Measurements from ENCODE around the gene DCC. TPM values are rescaled to one million over a fixed set of nuclear protein-coding genes. Genes with fewer than 3 reads are reported as not detected.
"Not testable (repeated sequence)": the region's sequence is repeated elsewhere in the genome, so short reads cannot be mapped to it uniquely, and the experiment has no call there.

DCC gene
- polyA plus RNA-seq, 4 donors, result 9.6 to 35.6 (median 10.8) TPM

DNA sequence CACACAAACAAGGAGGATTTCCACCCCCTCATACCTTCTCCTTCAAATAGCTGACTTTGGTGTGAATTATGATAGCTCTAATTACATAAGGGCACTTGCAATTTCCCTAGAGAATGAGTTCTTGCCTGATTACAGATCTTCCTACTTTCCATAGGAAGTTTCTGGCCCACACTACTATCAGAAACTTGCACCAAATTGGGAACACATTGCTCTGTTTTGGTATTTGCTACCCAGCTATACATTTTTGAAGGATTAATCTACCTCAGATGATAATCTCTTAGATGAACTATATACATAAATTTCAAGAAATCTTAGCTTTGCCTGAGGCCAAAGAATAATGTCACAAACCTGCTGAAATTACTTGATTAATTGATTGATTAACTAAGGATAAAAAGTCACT lies 4.9 kb downstream of the DCC start:
- no peak for DNase-seq (ENCODE audit: low read depth in 4 of 4, low spot score in 3 of 4)

DNA sequence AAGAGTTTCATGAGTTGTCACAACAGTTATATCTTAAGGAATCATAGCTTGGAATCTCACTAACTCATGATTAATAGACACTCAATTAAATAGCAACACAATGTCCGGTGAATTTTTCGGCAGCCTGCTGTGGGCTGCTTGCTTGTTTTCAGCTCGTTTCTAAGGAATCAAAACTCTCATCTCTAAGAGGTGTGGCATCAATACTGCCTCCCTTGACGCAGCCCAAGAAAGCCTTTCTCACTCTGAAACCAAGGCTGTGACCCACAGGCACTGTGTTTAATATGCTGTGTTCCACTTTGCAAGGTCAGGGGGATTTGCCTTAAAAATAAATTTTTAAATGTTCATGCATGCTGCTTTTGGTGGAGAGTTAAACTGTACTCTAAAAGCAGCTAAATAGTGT lies 5.4 kb downstream of the DCC start:
- no peak for DNase-seq (ENCODE audit: low read depth in 4 of 4, low spot score in 3 of 4)

- DNase-seq (ENCODE audit: low read depth in 4 of 4, low spot score in 3 of 4), result no peak
These were observed 8.2 kb downstream of the DCC start for GRCh38 chr18:52348209-52348608.

- no peak for DNase-seq (ENCODE audit: low read depth in 4 of 4, low spot score in 3 of 4)
These were observed 9.5 kb downstream of the DCC start for GRCh38 chr18:52349498-52349897.

DNA sequence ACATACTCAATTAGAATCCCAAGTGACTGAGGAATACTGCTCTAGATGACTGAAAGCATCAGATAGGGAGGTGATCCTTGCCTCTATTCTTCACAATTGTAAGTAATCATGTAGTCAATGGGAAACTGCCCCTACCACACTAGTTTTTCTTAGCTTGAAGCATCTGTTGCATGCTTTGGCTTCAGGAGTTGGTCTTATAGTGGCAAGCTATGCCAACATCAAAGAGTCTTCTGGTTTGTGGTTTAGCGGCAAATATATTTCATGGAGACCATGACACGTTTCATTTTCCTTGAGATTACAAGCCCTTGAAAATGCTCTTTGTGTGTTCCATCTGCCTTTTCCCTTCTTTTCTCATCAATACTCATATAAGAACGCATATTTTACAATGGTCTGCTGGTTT lies 12.9 kb downstream of the DCC start:
- no peak for DNase-seq (ENCODE audit: low read depth in 4 of 4, low spot score in 3 of 4)

- DNase-seq (ENCODE audit: low read depth in 4 of 4, low spot score in 3 of 4), result no peak
These were observed 13.6 kb downstream of the DCC start for GRCh38 chr18:52353589-52353988.

- no peak for DNase-seq (ENCODE audit: low read depth in 4 of 4, low spot score in 3 of 4)
These were observed 23.9 kb downstream of the DCC start for GRCh38 chr18:52363861-52364260.

DNA sequence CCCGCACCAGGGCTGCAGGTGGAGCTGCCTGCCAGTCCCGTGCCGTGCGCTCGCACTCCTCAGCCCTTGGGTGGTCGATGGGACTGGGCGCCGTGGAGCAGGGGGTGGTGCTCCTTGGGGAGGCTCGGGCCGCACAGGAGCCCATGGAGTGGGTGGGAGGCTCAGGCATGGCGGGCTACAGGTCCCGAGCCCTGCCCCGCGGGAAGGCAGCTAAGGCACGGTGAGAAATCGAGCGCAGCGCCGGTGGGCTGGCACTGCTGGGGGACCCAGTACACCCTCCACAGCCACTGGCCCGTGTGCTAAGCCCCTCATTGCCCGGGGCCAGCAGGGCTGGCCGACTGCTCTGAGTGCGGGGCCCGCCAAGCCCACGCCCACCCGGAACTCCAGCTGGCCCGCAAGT lies 26.9 kb downstream of the DCC start:
- DNase-seq (ENCODE audit: low read depth in 4 of 4, low spot score in 3 of 4), result not testable (repeated sequence)

DNA sequence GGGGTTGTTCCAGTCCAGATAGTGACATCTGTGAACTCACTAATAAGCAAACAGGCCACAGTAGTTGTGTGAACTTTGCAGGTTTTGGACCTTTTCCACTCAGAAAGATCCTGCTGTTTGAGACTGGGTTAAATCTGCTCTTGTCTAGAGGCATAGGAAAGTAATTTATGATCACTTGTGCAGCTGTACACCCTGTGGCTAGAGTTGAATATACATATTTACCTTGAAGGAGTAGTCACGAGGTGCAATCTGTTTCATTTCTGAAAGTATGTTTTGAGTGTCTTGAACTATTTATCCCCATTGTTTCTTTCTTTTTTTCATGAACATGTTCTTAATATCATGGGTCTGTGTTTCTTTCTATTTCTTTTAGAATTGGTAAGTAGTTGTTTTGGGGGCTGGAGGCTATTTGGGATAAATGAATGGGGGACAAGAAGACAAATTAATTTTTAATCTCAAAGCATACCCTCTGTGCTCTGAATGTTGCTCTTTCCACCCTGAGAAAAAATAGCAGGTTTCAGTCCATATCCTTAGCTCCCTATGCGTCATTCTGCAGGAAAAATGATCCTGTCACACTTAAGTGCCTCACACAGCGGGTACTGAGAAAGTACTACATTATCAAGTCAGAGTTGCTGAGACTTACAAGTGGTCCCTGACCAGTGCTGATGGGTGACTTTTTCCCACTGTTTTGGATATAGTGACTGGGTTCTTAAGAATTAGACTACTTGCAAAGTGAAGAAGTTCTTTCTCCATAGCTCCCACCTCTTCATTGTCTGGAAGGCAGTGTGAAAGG lies 28.2 kb downstream of the DCC start:
- no peak for DNase-seq (ENCODE audit: low read depth in 4 of 4, low spot score in 3 of 4)

- no peak for DNase-seq (ENCODE audit: low read depth in 4 of 4, low spot score in 3 of 4)
These were observed 30.8 kb downstream of the DCC start for GRCh38 chr18:52370841-52371240.

DNA sequence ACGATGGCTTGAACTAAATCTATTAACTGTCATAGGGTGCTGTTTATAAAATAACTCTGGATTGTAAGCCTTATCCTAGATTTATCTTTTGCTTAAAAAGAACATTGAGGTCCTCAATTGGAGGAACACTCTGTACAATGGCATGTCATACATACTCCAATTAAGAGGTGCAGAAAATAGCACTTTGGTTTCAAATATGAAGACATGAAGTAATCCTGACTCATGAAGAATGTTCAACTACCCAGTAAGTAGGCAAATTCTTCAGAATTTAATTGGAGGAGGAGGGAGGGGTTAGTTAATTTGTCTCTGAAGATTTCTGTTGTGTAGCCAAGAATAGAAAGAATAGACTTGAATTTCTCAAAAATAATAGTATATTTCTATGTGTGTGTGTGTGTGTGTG lies 36.1 kb downstream of the DCC start:
- no peak for DNase-seq (ENCODE audit: low read depth in 4 of 4, low spot score in 3 of 4)

GRCh38 chr18:52377094-52377493 lies 37.1 kb downstream of the DCC start:
- no peak for DNase-seq (ENCODE audit: low read depth in 4 of 4, low spot score in 3 of 4)

- DNase-seq (ENCODE audit: low read depth in 4 of 4, low spot score in 3 of 4), result no peak
These were observed 46.3 kb downstream of the DCC start for GRCh38 chr18:52386306-52386705.

GRCh38 chr18:52387175-52387574 lies 47.2 kb downstream of the DCC start:
- no peak for DNase-seq (ENCODE audit: low read depth in 4 of 4, low spot score in 3 of 4)

DNA sequence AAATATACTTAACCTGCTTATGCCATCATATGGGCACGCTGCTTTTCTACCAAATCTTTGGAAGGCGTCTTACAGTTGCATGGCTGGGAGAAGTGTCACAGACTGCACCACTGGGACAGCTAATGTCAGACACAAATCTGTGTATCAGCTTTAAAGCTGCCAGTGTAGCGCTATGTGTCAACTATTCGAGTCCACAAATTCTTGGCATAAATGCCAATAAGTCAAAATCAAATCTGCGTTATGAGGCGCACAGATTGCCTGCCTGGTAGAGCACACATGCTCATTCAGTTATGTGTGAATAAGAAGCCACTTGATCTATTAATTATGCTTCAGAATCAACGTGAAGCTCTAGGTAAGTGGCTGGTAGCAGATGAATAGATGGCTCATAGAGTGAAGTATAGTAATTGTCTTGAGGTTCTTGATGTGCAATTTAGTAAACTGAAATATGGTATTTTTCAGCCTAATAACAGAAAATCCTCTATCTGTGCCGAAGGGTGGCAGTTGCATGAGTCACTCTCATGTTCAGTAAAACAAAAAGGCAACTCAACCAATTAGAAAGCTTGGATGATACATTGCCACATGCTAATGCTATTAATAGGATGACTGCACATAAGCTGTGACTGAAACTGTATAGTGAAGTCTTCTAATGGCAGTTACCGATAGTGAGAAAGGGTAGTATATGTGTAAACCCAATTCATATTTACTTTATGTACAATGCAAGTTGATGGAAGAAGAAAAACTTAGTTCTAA lies 52.0 kb downstream of the DCC start:
- no peak for DNase-seq (ENCODE audit: low read depth in 4 of 4, low spot score in 3 of 4)

DNA sequence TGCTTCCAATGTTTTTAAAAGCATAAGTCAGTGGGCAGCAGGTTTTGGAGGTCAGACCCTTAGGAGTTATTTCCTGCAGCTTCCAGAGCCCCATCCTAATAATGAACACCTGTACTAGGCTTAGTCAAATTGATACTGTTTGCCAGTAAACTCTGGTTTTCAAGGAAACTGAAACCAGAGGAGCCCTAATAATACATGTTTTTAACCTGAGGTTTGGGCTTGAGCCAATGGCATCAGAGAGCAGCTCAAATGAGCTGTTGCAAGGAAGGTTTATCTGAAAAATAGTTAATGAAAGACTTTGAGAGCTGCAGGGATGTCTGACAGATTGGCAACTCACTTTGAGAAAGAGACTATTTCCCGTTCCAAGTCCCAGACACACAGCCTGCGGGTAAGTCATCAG lies 54.6 kb downstream of the DCC start:
- no peak for DNase-seq (ENCODE audit: low read depth in 4 of 4, low spot score in 3 of 4)

DNA sequence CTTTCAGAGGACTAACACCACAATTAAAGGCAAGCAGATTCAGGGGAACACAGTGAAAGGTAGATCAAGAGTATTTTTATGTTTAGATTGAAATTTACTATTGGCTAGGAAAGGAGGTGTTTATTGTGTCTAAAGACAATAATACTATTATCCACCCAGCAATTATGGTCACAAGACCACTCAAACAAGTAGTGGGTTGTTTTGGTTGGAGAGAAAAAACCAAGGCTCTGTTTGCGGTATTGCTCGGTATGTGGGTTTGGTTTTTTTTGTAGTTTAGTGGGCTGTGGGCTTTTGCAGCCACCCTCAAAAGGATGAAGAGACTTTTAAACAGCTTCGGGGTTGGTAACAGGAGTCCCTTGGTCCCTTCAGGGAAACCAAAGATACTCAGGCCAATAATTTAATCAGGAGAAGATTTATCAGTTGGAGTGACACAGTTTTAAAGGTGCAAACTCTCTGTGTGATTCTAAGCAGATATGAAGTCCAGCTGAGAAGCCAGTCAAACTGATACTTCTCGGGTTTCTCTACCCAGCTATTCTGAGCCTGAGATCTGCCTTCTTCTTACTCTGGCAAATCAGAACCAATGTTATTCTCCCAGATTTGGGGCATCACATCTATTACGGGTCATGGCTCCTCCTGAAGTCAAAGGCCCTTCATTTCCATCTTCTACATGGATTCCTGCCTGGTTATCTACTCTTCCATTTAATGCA lies 55.3 kb downstream of the DCC start:
- DNase-seq (ENCODE audit: low read depth in 4 of 4, low spot score in 3 of 4), result no peak

- DNase-seq (ENCODE audit: low read depth in 4 of 4, low spot score in 3 of 4), result no peak
These were observed 61.2 kb downstream of the DCC start for GRCh38 chr18:52401236-52401635.

- no peak for DNase-seq (ENCODE audit: low read depth in 4 of 4, low spot score in 3 of 4)
These were observed 62.8 kb downstream of the DCC start for GRCh38 chr18:52402814-52403213.

DNA sequence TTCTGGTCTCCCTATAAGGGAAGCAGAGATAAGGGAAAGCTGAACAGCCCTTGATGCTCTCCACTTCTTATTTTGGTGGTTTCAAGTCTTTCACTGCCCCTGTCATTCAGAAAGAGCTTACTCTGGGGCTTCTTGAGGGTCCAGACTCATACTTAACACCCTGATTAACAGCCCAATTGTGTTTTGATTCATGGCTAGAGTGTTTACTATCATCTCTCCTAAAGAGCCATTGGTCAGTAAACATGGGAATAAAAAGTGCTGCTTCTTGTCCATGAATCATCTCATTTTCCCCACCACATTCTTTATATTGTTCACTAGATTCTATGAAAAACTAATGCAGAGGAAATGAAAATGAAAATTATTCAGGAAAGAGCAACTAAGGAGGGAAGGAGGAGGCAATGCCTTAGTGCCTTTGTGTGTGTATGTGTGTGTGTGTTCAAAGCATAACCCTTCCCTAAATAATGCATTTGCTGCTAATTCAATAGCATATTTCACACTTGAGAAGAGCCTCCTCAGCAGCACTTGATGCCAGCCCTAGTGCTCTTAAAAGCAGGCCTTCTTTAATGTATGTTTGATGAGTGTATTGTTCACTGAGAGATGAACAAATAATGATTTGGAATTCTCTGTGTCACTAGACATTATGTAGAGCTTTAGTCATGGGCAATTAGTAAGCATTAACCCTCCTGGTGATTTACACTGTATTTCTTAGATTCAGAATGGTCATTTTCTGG lies 63.5 kb downstream of the DCC start:
- no peak for DNase-seq (ENCODE audit: low read depth in 4 of 4, low spot score in 3 of 4)

DNA sequence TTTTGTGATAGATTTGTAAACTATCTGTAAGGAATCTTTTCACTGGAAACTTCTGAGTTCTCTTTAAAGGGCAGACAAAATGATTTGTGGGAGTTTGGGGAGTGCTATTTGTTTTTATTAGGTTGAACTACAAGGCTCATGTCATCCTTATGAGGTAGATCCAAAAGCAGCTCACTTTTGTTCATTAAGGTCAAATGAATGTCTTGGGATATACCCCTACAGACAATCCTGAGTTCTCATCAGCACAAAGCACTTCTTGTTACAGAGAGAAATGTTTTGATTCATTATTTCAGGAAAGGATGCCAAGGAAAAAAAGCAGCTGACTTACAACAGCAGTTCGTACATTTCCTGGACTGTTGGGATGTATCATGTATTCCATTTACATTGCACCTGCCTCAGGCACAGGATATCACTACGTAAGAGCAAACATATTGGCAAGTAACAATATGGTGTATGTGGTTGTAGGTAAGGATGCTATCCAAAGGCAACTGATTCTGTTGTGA lies 68.9 kb downstream of the DCC start:
- DNase-seq (ENCODE audit: low read depth in 4 of 4, low spot score in 3 of 4), result no peak
